ENCODE results near the gene GPR135.

Gene GPR135, protein sequence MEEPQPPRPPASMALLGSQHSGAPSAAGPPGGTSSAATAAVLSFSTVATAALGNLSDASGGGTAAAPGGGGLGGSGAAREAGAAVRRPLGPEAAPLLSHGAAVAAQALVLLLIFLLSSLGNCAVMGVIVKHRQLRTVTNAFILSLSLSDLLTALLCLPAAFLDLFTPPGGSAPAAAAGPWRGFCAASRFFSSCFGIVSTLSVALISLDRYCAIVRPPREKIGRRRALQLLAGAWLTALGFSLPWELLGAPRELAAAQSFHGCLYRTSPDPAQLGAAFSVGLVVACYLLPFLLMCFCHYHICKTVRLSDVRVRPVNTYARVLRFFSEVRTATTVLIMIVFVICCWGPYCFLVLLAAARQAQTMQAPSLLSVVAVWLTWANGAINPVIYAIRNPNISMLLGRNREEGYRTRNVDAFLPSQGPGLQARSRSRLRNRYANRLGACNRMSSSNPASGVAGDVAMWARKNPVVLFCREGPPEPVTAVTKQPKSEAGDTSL

DNA sequence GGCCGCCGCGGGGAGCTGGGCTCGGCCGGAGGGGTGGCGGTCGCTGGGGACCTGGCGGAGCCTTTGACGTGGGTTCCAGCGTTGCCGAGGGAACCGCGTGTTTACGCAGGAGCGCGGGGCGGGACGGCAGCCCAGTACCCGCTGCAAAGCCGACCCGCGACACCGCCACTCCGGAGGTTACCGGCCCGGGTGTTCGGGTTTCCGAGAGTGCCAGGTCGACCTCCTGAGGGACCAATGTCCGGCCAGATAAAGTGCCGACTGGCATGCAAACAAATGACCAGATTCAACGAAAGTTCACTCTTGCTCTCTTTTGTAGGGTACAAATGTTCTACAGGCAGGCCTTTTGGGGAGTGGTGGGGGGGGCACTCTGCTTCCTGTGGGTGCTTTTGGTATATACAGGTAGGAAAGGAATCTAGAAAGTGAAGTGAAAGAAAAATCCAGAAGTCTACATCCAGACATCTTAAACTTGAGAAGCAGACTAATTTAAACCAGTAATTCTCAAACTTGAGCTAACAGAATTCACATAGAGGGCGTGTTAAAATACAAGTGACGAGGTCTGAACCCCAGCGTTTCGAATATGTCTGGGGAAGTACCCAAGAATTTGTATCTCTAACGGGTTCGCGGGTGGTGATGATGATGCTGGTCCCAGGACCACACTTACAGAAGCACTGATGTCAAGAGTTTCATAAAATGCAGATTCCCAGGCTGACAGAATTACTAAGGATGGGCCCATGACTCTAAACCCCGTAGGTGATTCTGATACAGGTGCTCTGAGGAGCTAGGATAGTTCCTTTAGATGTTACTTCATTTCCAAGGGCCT, at the start of gene GPR135:
Gene GPR135 (minus strand): TSS at position 65 of the 820 bp plus-strand sequence. CDS start 154 bp downstream, outside the sequence.
- DNase-seq = no peak

DNA sequence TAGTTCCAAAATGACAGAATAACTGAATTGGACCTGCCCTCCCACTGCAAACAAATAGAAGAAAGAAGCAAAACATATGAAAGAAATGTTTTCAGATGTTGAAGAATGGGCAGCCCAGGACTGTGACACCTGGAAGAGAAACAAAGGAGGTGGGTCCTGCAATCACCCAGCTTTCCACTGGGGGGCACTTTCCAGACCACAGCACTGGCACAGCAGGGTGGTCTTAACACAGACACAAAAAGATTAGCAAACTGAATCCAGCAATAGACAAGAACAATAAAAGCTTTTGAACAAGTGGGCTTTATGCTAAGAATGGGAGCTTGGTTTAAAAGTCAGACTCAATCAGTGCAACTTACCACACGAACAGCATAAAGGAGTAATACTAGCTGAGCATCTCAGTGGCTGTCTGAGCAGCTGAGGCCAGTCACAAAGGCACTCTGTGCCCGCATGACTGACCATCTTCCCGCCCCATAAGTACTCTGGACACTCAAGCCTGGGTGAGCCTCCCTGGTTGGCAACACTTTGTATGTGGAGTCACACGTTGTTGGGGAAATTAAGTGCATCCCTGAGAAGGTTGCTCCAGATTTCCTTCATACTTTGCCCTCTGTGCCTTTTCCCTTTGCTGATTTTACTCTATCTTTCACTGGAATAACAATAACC, 46.9 kb upstream of the GPR135 start:
- no peak for DNase-seq

DNA sequence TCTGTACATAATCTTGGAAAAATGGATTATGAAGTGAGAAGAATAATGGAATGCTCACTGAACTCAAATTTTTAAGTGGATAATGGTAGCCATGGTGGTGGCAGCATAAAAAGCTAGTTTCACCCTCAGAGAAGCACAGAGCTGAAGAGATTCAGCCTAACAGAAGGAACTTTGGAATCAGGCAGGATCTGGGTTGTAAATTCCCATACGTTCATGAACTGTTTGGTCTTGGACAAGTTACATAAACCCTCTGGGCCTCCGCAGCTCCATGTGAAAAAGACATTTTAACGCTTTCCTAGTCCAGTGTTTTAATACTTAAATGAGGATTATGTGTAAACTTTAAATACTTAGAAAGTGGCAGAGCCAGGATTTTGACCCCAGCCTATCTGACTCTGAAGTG, 45.8 kb upstream of the GPR135 start:
- no peak for DNase-seq

DNA sequence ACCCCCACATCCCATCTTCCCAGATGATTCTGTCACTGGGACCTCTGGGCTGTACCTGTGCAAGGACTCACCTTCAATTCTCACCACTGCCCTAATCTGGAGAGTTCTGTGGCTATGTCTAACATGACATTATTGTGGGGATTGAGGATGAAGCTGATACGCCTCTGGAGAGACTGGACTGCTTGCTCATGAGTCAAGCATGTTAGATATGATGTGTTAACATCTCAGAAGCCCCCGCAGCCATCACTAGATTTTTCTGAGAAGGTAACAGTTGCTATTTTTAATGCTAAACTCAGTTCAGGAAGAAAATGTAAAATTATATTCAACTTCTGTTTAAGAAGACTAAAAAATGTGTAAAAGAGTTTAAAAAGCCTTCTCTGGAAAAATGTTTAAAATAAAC, 44.8 kb upstream of the GPR135 start:
- DNase-seq = no peak

DNA sequence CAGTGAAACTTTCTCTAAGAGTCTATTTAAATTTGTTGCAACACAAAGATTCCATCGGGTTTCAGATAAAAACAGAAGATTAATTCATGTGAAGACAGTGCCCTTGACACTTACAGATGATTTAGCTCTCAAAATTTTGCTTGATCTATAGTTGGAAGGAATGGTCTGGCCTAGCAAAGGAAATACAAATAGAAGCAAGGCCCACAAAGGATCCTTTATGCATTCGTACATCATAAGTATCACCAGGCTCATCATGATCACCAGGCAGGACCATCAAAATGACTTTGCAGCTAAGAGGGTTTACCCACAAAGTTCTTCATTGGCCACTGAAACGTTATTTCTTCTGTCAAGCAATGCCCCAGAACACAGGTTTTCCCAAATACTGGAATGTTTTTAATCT, 43.9 kb upstream of the GPR135 start:
- no peak for DNase-seq

DNA sequence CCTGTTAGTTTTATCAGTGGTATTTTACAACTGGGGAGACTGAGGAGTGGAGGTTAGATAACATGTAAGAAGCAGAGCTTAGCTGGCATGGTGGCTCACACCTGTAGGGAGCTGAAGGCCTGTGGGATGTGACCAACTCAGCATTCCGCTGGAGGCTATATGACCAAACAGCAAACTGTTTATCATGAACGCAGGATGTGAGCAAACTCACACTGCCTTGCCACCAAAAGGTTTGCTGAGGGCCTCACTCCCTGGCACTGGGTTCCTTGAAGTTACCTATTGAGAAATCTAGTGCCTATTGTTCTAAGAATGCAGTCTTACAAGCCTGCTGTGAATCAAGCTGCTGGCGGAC, 42.5 kb upstream of the GPR135 start:
- no peak for DNase-seq

DNA sequence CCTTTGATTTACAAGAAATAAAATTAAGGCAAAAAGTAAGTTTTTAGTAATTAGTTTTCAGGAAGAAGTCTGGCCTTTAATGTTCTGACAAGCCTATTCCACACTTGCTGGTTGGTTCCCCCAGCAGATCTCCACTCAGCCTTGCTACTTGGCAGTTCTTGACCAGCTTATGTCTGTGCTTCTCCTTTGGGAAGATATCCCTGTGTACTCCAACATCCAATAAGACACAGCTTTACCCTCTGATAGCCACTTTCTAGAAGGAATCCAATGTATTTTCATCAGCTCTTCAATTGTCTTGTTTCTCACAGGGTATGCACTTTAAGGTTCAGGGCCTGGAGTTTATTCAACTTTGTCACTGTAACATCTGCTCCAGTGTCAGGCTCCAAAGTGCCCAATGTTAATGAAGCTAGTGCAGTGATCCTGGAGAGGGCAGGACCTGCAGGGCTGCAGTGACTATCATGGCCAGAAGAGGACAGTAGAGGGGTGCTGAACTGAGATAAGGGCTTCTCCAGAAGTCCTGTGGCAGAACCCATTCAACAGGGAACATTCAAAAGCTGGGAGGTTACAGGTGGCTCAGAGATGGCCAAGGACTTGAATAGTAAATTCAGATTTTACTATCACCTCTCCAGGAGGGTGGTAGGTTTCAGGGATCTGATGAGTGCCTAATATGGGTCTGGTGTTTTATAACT, 42.0 kb upstream of the GPR135 start:
- no peak for DNase-seq

DNA sequence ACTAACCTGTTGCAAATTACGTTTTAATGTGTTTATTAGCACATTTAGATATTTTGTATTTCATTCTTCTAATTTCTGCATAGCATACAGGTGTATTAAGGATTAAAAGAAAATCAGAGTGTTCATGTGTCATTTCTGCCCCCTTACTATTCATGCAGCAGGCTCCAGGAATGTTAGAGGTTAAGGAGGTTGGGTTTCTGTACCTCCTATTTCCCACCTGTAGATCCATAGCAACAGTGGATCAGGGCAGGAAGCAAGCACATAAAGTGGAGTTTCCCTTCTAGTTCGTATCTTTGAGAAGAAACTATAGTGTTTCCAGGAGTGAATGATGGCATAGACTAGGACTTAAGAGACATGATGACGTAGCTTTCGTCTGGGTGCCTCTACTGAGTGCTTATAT, 38.1 kb upstream of the GPR135 start:
- DNase-seq = no peak

DNA sequence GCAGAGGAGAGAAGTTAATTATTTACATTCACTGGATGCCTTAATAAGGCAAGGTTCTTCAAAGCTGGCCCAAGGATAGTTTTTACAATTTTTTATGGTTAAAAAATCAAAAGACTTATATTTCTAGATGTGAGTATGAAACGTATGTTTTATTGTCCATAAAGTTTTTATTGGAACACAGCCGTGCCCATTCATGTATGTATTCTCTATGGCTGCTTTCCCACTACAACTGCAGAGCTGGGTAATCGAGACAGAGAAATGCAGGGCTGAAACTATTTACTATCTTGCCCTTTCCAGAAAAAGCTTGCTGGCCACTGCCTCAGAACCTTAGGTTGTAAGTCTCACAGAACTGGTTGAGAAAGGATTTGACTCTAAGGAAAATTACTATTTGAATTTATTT, 35.6 kb upstream of the GPR135 start:
- no peak for DNase-seq

DNA sequence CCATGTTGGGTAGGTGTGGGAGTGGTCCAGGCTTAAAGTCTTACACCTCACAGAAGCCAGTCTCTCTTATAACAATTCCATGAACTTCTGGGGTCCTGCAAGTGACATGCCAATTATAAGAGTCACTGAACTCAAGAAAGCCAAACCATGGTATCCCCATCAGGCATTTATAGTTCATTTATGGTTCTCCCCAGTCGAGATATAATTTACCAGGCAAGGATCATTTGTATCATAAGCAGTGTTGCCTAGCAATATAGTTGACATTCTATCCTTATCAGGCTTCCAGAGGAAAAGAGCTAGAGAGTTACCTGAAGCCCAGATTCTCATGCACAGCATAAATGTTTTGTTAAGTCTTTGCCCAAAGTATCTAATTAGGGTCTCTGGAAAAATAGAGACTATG, 27.2 kb upstream of the GPR135 start:
- no peak for DNase-seq

DNA sequence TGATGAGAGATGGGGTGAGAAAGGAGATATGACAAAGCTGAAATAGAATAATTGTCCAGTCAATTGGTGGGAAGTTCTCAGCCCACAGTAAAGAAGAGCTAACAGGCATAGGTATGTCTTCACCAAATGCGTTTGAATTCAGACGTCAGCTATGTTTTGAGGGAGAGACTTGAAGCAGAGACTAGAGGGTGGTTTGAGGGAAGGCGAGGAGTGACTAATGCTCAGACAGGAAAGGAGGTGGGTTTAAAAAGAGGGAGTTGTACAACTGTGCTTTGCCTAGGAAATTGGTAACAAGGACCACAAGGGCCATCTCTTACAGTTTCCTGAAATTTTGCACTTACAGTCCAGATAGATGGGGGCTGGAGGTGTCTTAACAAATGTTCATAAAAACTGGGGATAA, 25.6 kb upstream of the GPR135 start:
- no peak for DNase-seq

DNA sequence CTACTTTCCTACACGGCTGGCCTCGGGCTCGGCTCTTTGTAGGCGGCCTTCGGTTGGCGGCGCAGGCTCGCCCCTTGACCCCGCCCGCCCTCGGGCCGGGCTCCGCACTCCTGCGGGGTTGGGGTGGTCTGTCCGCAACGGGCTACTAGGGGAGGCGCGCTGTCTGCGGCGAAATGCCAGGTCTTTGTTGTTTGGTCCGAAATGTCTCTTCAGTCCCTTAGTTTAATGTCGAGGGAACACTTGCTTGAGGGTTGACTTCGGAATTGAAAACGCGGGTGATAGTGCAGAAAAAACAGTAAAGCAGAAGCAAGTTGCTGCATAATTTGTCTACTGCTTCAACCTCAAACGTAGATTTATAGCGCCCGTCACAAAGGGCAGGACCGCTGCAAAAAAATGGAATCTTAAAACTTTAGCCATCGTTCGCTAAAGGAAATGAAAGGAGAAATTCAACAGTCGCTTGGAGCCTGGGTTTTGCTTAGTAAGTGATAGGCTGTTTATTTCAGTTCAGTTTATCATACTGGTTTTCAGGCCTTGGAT, 19.5 kb upstream of the GPR135 start:
- no peak for DNase-seq

DNA sequence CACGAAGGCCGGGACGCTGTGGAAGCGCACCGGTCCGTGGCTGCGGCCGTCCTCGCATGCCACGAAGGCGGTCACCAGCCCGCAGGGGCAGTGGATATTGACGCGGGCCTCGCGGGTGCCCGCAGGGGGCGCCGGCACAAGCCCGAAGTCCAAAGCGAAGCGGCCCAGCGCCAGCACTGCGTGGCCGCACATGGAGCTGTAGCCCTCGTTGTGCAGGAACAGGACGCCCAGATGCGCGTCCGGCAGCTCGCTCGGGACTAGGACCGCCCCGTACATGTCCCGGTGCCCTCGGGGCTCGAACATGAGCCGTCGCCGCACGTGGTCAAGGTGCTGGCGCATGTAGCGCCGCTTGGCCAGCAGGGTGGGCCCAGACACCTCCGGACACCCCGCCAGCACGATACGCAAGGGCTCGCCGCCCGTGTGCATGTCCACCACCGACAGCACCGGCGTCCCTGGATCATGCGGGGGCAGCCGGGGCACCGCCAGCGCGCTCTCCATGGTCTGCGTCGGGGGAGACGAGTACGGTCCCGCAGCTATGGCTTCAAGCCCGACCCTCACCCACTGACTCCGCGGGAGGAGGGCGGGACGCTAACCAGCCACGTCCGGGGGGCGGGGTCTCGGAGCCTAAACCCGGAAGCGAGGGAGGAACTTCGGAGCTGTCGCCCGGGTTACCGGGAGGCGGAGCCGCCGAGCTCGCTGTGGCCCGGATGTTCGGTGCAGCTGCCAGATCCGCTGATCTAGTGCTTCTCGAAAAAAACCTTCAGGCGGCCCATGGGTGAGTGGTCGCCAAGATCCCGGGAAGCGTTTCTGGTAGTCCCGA, 18.8 kb upstream of the GPR135 start, which contains the start of the genes JKAMP and L3HYPDH:
Gene JKAMP (plus strand): TSS at position 699 of the 820 bp plus-strand sequence. CDS start 73 bp downstream, at position 772.
Gene L3HYPDH (minus strand): TSS at position 590 of the 820 bp plus-strand sequence. CDS start 92 bp downstream, at position 498.
- peak; percentile 64 for DNase-seq

DNA sequence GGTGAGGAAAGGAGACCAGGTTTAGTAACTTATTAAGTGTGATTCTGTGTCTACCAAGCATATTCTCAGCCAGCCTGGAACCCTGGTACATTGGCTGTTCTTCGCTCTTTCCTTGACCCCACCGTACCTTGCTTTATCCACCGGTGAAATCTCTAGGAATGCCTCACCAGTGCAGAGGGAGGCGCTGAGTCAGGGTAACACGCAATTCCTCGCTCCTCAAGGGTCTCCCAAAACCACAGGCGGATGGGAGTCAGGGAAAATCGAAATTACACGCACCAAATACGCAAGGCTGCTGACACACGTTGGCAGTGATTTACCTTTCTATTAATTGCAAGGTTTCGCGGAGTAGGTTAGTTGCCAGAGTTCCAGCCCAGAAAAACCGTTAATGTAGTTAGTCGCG, 18.2 kb upstream of the GPR135 start:
- no peak for DNase-seq

DNA sequence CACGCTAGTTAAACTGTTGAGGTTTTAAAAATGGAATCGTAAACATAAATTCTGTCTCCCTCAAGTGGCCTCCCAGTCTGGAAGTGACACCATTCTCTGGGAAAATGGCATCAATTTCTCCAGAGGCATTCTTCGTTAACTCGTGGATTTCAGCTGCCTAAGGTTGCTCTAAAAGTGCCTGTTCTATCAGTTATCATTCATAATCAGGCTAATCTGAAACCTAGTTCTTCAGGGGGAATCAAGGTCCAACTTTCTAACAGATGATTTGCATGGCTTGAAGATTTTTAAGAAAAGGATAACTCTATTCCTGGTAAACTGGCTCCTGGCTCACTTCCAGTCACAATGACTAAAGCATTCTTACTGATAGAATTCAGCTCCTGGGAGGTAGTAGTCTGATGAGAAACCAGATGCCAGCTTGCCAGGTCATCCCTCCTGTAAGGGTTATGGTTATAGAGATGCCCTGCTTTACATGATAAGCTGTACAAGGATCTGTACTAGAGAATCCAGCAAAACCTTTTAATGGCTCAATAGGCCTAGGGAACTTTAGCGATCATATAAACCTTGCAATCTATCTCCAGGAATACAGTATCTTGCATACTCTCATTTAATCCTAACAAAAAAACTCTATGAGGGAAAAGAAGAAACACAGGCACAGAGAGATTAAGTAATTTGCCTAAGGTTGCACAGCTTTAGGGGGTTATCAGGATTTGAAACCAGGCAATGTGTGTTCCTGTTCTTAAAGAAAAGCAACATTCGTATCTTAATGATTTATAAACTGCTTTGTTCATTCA, 17.6 kb upstream of the GPR135 start:
- DNase-seq = peak; percentile 4

DNA sequence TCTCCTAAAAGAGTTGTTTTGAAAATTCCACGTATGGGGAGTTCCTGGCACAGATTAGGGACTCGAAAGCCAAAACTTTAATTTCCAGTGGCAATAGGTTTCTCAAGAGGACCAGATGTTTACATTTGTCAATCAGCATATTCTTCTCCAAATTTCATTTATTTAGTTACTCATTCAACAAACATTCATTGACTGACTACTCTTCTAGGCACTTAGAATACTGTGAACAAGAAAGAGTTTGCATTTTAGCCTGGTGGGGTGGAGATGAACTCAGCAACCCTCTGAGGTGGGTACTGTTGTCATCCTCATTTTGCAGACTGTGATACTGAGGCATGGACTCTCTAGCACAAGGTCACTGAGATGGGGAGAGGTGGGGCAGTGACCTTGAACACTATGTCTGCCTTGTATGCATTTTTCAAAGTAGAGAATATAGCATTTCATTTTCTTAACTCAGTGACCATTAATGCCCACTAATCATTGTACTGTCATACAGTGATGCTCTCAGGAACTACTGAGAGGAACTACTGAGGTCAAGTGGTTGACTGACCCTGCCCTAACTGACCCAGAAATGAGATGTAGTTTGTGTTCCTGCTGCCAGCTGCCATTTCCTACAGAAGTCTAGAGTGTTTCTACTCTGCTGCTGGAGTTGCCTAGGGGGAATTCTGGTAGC, 16.8 kb upstream of the GPR135 start:
- no peak for DNase-seq

DNA sequence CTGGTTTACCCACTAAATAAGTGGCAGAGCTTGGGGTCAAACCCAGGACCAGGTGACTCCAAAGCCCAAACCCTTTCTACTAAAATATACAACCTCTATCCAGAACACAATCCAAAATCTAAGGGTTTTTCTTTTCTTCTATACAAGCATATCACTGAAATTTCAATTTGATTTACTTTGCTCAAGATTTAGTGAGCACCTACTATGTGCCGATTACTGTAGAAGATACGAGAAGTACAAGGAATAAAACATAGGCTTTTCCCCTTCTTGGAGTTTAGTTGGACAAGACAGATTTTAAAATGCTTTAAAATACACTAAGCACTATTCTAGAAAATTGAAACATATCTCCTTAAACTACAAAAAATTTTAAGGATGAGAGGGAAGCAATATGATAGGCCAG, 16.2 kb upstream of the GPR135 start:
- no peak for DNase-seq

DNA sequence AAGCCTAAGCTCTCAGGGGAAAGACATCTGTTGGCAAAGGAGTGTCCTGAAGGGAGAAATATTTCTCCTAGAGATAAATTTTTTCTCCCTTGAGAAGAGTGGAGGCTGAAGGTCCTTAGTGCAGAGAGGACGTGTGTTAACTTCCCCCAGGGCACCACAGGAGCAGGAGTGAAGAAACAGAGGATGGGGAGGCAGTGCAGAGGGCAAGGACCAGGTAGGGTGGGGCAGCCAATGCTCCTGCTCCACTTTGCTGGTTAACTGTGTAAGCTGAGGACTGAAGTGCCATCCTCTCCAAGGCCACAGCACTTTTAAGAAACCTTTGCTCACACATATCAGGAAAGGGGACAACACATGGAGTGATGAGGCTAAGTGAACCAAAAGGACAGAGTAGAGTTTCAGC, 15.0 kb upstream of the GPR135 start:
- no peak for DNase-seq

DNA sequence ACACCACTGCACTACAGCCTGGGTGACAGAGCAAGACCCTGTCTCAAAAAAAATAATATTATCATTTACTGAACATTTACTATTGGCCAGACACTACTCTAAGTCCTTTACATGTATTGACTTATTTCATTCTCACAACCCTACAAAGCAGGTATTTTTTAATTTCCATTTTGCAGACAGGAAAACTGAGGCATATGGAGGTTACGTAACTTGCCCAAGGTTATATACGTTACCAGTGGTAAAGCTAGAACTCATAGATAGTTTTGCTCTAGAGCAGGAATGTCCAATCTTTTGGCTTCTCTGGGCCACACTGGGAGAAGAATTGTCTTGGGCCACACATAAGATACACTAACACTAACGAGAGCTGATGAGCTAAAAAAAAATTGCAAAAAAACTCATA, 13.4 kb upstream of the GPR135 start:
- DNase-seq = no peak

DNA sequence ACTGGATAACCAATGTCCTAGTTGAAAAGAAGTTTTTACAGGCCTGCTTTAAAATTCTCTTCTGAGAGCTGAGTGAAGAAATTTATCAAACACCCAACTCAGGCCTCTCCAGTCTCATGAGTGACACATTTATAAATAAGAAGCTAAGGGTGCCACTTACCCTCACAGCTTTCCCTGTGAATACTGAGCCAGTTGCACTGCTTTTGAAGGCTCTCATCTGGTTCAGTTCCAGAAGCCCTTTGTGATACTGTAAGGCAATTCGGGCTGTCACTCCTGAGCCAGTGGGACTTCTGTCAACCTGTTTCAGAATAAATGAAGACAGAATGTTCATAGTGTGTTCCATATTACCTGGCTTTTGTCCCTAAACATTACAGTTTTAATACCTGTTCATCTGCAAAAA, 10.5 kb upstream of the GPR135 start:
- no peak for DNase-seq

Measured in GOT3 (cell line).